Astrocyte of the hippocampus (primary cell): ENCODE results near the gene GSK3B.

ENCODE experiments used
- DNase-seq: peaks from one replicate; pipeline ENCODE4 v3.0.0; 2011; ENCODE audit warnings: low read depth, low spot score

Gene GSK3B

DNA sequence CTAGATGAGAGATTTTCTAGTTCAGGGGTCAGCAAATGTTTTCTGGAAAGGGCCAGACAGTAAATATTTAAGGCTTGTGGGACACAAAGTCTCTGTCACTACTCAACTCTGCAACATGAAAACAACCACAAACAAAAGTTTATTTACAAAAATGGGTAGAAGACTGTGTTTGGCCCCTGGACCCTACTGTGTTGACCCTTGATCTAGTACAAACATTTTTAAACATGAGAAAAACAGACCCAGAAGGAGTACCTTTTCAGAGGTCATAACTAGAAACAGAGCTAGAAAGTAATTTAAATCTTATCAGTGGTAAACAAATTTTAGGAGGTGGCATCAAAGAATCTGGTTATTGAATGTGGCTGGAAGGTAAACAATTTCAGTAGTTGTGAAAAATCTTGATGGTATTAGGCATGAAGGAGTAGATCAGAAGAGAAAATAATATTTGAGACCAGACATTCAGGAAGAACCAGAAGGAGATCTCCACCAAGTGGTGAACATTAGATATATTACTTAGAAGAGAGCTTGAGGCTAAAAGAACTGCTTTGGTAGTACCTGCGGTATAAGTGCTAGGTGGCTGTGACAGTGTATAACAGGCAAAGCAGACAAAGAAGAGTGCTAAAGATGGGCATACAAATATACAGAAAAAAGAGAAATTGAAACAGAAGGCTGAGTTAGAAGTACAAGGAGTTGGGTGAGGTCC is 210.6 kb downstream of the GSK3B start:
- DNase-seq, result no peak

GRCh38 chr3:119880966-119881365 is 213.3 kb downstream of the GSK3B start:
- DNase-seq, result no peak

DNA sequence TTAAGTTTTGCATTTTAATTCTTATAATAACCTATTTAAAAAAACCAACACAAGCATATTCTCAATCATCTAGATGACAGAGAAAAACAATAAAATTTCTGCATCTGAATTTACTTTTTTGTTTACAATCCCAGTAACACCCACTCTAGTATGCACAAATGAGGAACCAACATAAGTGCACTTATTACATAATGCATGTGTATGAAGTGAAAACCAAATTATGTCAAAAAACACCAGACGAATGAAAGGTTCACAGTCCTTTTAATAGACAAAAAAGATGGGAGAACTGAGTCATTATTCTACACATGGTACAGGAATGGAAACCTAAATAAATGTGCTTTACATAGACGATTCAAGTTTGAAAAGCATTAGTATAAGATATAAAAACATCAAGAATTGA is 220.6 kb downstream of the GSK3B start:
- no peak for DNase-seq

GRCh38 chr3:119872773-119873172 is 221.5 kb downstream of the GSK3B start:
- no peak for DNase-seq

- no peak for DNase-seq
Measured at GRCh38 chr3:119871571-119871970, 222.7 kb downstream of the GSK3B start.

DNA sequence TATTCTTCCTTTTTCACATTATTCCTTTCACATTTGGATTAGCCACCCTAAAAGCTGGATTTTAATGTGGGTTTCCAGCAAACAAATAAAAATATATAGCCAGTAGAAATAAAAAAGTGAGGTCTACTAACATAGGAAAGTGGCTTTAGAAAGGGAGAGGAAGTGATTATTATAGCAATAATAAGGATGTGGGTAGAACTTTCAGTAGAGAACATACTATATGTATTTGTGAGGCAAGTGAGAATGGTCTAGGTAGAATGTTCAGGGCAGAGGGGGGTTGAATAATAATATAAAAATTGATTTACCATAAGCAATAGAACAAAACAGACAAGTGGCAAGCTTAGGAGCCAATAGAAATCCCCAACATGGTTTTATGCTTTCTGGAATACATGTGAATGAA is 223.7 kb downstream of the GSK3B start:
- no peak for DNase-seq

DNA sequence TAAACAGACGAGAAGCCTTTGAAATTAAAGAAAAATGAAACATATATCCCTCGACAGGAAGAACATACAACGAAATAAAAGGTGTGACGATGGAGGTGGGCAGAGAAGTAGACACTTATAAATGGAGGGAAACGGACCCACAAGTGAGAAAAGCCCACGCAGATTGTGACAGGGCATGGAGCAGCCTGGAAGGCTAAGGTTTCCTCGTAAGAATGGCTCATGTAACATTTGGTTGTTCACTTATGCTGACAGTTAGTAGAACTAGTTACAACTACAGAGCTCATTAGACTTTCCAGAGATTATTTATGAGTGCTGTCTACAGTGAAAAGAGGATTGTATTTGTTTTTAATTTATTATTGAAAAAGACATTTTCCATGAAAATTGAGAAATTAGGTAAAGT is 229.8 kb downstream of the GSK3B start:
- no peak for DNase-seq

DNA sequence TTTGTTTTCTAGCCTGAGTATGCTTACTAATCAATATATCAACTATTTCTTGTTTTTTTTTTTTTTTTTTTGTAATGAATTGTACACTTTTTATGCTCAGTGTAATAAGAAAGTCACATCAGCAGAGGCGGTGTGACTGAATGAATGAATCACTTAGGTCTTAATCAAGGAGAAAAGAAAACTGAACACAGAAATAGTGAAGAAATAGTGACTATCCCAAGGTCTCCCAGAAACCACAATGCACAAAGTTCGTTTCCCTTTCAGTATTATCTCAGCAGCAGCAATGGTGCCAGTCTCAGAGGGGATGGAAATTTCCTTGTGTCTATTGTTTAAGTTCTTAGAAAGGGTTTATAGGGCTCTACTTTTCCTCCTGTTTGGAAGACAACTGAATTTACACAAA is 231.6 kb downstream of the GSK3B start:
- no peak for DNase-seq

DNA sequence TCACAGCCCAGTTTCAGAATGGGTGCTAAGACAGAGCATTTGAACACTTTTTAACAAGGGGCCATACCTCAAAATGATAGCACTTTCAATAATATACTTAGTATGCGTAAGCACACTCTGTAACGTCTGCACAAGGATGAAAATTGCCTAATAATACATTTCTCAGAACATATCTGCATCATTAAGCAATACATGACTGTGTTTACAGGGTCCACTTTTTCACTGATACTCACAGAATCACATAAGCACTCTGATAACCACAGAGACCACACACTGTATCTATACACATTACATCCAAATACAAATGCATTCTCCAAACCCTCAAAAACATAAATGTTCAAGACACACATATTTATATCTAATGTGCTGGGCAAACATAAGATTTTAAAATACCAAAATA is 232.6 kb downstream of the GSK3B start:
- no peak for DNase-seq

GRCh38 chr3:119859728-119860127 is 234.5 kb downstream of the GSK3B start:
- no peak for DNase-seq

DNA sequence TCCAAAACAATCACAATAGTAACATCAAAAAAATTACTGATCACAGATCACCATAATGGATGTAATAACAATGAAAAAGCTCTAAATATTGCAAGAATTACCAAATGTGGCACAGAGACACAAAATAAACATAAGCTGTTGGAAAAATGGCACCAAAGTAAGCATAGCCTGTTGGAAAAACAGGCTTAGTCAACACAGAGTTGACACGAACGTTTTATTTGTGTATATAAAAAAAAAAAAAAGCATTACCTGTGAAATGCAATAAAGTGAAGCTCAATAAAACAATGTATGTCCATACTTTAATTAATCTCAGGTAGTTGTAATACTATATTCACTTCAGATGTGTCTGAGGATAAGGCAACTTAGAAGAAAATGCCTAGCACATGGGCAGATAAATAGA is 235.3 kb downstream of the GSK3B start:
- DNase-seq, result no peak

- no peak for DNase-seq
Measured at GRCh38 chr3:119856695-119857094, 237.6 kb downstream of the GSK3B start.

GRCh38 chr3:119849126-119849525 is 245.1 kb downstream of the GSK3B start:
- DNase-seq, result no peak

GRCh38 chr3:119841808-119842471 is 252.3 kb downstream of the GSK3B start:
- DNase-seq, result peak; percentile 16

GRCh38 chr3:119835556-119835955 is 258.7 kb downstream of the GSK3B start:
- no peak for DNase-seq

DNA sequence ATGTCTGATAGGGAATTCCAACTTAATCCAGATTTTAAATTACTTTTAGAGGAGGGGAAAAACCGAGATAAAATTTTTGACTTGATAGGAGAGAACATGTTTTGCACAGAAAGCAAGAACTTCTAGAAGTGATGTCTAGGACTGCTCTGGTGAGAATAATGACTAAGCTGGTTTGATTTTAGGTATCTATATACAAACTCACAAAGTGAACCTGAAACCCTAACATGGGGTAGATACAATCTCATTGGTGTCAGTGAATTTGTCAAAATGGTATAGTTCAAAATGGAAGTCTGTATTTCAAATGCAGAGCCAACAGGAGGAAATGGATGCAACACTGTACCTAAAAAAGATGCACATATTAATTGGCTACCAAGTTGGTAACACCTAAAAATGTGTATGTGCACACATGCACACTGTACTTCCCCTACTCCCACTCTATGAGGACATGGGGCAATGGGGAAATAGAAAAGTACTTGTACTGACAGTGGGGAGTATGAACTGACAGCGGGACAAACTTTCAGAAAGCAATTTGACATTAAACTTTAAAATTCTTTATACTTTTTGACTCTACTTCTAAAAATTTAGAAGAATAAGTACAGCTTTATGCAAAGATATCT is 259.4 kb downstream of the GSK3B start:
- no peak for DNase-seq

DNA sequence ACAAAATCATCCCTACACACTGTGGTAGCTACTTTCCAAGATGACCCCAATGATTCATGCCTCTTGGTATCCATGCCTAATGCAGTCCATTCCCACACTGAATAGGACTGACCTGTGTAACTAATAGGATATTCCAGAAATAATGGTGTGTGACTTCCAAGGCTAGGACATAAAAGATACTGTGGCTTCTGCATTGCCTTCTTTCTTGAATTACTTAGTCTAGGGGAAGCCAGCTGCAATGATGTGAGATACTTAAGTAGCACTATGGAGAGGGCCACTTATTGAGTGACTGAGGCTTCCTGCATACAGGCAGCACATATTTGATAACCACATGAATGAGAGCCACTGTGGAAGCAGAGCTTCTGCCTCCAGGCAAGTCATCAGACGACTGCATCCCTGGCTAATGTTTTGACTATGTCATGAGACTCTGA is 262.3 kb downstream of the GSK3B start:
- DNase-seq, result peak; percentile 70

GRCh38 chr3:119831022-119831421 is 263.2 kb downstream of the GSK3B start:
- DNase-seq, result no peak

GRCh38 chr3:119829420-119829819 is 264.8 kb downstream of the GSK3B start:
- no peak for DNase-seq

- no peak for DNase-seq
Measured at GRCh38 chr3:119826711-119827608, 267.3 kb downstream of the GSK3B start.

DNA sequence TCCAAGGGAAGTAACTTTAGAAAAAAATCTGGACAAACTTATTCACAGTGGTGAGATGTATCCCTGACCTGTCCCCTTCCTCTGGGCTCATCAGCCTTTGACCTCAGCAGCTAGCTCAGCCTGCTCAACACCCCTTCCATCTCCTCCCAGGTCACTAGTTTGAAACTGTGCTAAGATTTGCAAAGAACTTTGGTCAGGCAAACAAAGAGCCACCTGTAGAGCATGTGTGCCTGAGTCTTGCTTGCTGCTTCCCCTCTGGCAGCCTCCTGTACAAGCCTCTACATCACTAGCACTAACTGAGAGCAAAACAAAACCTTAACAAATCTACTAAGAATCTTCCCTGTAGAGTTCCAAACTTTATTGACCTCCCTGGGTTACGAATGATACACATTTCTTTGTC is 268.4 kb downstream of the GSK3B start:
- no peak for DNase-seq

- DNase-seq, result no peak
Measured at GRCh38 chr3:119819806-119820205, 274.4 kb downstream of the GSK3B start.
